Activated T-cell treated with anti-CD3 and anti-CD28 coated beads for 24 hours (primary cell): ENCODE data around the gene PLPP4.
"Not testable (repeated sequence)": the region's sequence is repeated elsewhere in the genome, so short reads cannot be mapped to it uniquely, and the experiment has no call there.

Experiments used
- DNase-seq: peaks from one replicate; pipeline ENCODE4 v3.0.0-alpha.2; 2020; ENCODE audit warnings: low read depth

The PLPP4 gene

GRCh38 chr10:120486671-120487205 lies 29.7 kb downstream of the PLPP4 start:
- DNase-seq, result no peak

DNA sequence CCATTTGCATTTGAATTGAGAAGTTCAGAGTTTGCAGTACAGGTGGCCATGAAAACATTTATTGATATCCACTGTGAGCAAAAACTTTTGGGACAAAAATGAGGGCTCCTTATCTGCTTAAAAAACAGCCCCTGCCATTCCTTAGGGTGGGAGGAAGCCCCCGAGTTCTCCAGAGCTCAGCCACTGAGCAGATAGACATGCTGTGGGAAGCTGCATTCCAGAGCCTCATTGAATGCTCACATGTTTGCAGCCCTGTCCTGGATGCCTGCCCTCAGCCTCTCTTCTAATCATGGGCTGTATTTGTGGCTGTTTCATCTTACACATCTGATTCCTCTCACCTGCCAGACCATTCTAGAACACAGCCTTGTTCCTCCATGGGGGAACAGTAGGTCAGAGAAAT lies 33.3 kb downstream of the PLPP4 start:
- DNase-seq, result no peak

- DNase-seq, result no peak
These were observed 35.3 kb downstream of the PLPP4 start for GRCh38 chr10:120492346-120492745.

GRCh38 chr10:120493411-120494312 lies 36.6 kb downstream of the PLPP4 start:
- no peak for DNase-seq

- DNase-seq, result no peak
These were observed 37.3 kb downstream of the PLPP4 start for GRCh38 chr10:120494313-120494710.

GRCh38 chr10:120495226-120496009 lies 38.4 kb downstream of the PLPP4 start:
- no peak for DNase-seq

GRCh38 chr10:120499883-120500282 lies 42.9 kb downstream of the PLPP4 start:
- no peak for DNase-seq

DNA sequence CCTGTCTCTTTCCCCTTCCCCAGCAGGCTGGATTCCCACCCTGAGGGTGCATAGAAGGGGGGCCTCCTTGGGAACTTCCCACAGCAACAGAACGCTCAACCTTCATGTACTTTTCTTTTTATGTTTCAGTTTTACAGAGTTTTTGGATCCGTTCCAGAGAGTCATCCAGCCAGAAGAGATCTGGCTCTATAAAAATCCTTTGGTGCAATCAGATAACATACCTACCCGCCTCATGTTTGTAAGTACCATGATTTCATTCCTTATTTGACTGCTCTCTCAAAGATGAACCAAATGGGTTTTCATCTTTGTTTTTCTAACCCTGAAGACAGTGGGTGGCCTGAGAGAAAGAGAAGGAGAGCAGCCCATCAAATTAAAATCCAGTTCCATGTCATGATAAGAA lies 46.7 kb downstream of the PLPP4 start:
- no peak for DNase-seq

GRCh38 chr10:120504227-120504626 lies 47.2 kb downstream of the PLPP4 start:
- not testable (repeated sequence) for DNase-seq

GRCh38 chr10:120505056-120505455 lies 48.0 kb downstream of the PLPP4 start:
- no peak for DNase-seq

DNA sequence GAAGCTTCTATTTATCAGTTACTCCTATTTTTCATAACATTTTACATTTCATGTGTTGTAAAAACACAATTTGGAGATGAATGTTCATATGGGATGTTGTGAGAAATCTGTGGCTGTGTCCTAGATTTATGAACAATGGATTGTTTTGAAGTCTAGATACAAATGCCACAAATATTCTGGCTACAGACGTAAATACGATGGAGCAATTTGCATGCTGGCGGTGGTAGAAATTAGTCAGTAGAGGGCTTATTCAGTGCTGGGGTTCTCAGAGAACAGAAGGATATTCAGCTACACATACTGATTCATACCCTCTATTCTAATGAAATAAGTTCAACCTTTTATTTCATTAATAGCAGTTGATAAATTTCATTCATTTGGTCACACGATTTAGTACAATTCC lies 48.8 kb downstream of the PLPP4 start:
- no peak for DNase-seq

DNA sequence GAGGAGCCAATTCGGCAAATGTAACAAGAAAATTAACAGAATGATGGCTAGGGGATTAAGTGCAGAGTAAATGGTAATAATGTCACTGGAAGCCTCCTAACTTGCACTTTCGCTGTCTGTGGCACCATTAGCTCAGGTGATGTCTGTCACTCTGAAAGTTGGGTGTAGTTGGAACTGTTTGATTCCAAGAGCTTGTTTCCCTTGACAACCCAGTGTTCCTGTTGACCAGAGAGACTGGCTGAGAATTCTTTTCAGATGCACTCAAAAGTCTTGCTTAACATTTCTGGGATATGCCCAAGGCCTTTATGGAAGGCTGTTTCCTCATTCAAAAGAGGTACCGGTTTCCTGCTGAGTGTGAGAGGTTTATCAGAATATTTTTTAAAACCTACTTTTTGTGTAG lies 49.6 kb downstream of the PLPP4 start:
- DNase-seq, result no peak

DNA sequence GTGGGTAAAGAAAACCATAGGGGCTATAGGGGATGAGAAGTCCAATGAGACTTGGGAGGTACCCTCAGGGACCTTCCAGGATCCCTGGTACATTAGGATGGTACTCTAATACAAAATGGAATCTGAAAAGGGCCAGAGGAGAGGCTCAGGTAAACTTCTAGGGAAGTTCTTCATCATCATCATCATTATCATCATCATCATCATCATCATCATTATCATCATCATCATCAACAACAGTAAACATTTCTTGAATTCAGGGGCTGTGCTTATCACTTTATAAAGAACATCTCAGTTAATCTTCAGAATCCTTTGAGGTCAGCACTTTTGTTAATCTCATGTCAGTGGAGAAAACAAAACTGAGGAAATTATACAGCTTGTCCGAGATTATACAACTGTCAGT lies 50.1 kb downstream of the PLPP4 start:
- no peak for DNase-seq

DNA sequence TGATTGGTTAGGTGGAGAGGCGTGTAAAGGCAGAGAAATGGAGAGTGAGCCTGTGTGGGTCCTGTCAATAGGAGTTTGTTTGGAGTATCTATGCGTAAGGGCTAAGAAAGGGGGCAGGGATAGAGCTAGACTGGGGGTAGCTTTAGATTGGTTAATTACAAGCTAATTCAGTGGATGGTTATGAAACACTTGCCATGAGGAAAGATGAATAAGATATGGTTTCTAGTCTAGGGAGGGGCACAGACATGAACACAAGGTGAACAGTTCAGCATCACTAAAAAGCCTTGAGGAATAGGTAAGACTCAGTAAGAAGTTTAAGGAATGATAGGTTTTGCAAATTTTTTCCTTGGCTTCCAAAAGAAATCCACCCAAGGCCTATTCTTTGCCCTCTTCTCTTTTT lies 50.6 kb downstream of the PLPP4 start:
- no peak for DNase-seq

GRCh38 chr10:120508393-120508792 lies 51.4 kb downstream of the PLPP4 start:
- DNase-seq, result no peak

DNA sequence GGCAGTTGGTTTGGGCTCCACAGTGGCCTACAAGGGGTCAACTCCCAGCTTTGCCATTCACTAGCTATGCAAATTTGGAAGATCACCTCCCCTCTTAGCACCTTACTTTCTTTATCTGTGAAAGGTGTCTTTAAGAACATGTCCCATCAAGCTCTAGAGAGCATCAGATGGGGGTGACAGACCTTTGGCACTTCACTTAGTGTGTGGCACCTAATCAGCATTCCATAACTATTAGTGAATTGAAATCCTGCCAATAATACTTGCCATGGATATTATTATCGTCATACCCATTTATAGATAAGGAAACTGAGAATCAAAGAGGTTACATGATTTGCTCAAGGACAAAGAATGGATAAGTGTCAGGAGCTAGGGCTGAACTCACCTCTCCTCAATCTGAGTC lies 51.9 kb downstream of the PLPP4 start:
- no peak for DNase-seq

GRCh38 chr10:120511165-120511564 lies 54.1 kb downstream of the PLPP4 start:
- DNase-seq, result no peak

DNA sequence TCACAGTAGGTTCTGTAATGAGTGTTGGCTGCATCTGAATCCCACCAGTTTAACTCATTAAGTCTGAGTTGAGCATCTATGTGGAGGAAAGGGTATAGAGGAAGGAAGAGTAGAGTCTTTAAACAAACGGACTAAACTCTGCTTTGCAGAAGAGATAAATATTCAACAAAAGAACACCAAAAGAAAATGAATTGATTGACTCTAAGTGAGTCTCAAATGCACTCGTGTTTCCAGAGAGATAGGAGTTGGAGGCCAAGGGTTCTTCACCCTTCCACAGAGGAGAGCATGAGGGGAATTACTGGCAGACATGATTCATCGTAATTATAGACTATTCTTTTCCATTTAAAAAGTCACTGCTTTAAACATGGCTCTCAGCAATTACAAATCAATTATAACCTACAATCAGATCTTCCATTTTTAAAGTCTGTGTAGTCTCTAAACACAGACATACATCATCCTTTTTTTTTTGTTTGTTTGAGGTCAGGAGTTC lies 56.3 kb downstream of the PLPP4 start:
- no peak for DNase-seq

GRCh38 chr10:120514035-120514620 lies 57.1 kb downstream of the PLPP4 start:
- DNase-seq, result no peak

GRCh38 chr10:120514959-120515358 lies 57.9 kb downstream of the PLPP4 start:
- no peak for DNase-seq

- no peak for DNase-seq
These were observed 58.7 kb downstream of the PLPP4 start for GRCh38 chr10:120515741-120516140.

DNA sequence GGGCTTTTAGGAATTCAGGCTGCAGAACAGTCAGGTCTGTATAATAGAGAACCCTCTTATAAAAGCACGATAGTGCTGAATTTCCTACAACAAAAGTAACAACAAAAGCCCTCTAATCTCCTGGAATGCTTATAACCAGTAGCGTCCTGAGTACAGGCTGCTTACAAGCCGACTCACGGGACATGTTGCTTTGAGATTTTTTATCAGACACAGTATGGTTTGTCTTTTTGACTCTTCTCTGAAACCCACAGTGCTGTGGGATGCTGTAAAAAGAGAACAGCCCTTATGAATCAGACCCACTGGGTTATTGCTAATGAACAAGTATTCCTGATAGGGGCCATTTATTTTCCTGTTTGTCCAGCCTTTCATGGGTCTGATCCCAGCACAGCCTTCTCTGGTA lies 59.4 kb downstream of the PLPP4 start:
- DNase-seq, result no peak
